ENCODE results near the gene WDPCP. TPM values are rescaled to one million over a fixed set of nuclear protein-coding genes. Genes with fewer than 3 reads are reported as not detected.
"Not testable (repeated sequence)": the region's sequence is repeated elsewhere in the genome, so short reads cannot be mapped to it uniquely, and the experiment has no call there.

Gene WDPCP
- total and polyA plus RNA-seq, 2 donors (not counting 1 experiment from before 2014, with no cell fraction given): 5.6 to 22.8 TPM

GRCh38 chr2:63573026-63573425 is 15.3 kb downstream of the WDPCP start:
- peaks cover 29% of the 10 kb centered on the region for H3K79me2 ChIP-seq (ENCODE audit: control insufficient read depth, insufficient read depth, low read length)
- POLR2A ChIA-PET; DNase-seq; H3K4me1 Mint-ChIP-seq; H3K27ac ChIP-seq (ENCODE audit: low read length in 2 of 2); H2AFZ ChIP-seq (ENCODE audit: insufficient read depth, low read depth, low read length, poor library complexity, severe bottlenecking); ATAC-seq (ENCODE audit: low read depth); H3K4me3 Mint-ChIP-seq; H3K4me3 ChIP-seq (ENCODE audit: control extremely low read depth in 1 of 5, extremely low read depth in 1 of 5, insufficient read depth in 1 of 5, low read depth in 2 of 5, low read length in 4 of 5); H3K4me2 ChIP-seq (replicated peaks; ENCODE audit: low read depth, low read length, poor library complexity, severe bottlenecking); H3K27ac Mint-ChIP-seq; H3K36me3 ChIP-seq (replicated peaks in 1 of 2; ENCODE audit: control extremely low read depth in 1 of 2, control insufficient read depth in 1 of 2, extremely low read depth in 1 of 2, insufficient read depth in 2 of 2, low read length in 1 of 2); H3K9me3 Mint-ChIP-seq (ENCODE audit: insufficient read depth); H3K4me1 ChIP-seq (ENCODE audit: control insufficient read depth in 2 of 2, insufficient read depth in 2 of 2, low read length in 2 of 2); H3K27me3 Mint-ChIP-seq; CTCF ChIA-PET; H3K9ac ChIP-seq (ENCODE audit: low read length); H3K27me3 ChIP-seq (replicated peaks in 1 of 4; ENCODE audit: control extremely low read depth in 1 of 4, control insufficient read depth in 3 of 4, insufficient read depth in 4 of 4, low read length in 3 of 4); H3K9me3 ChIP-seq (ENCODE audit: control extremely low read depth in 1 of 3, control insufficient read depth in 2 of 3, insufficient read depth in 1 of 3, low read length in 2 of 3); intact Hi-C loops (cut with micrococcal nuclease); H4K20me1 ChIP-seq (ENCODE audit: control insufficient read depth, insufficient read depth, low read length, poor library complexity, severe bottlenecking): not testable (repeated sequence)
- 80% methylated on average over 1 of the region's 3 CpGs for WGBS (ENCODE audit: insufficient coverage)

DNA sequence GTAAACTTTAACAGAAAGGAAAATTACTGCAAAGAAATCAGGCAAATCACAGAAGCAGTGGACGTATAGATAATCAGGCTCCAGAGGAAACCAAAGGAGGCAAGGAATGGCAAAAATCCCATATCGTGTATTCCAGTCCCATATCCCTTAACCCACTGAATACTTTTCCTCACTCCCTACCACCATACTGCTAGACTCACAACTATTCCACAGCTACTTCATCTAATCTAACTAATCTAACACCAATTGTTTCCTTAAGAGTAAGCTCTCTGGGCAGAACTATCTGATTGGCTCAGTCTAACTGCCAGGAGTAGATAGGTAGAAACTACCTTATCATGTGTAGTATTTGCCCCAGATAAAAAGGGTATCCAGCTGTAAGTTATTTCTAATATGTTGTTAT is 16.3 kb downstream of the WDPCP start:
- H3K27me3 Mint-ChIP-seq: no peaks in the 10 kb centered on the region
- H3K4me3 ChIP-seq (ENCODE audit: control extremely low read depth in 1 of 5, extremely low read depth in 1 of 5, insufficient read depth in 1 of 5, low read depth in 2 of 5, low read length in 4 of 5): no peak overlapping the region
- no peak overlapping the region for H2AFZ ChIP-seq (ENCODE audit: insufficient read depth, low read depth, low read length, poor library complexity, severe bottlenecking)
- H3K9ac ChIP-seq (ENCODE audit: low read length): no peak overlapping the region
- ATAC-seq (ENCODE audit: low read depth) (no peak), DNase-seq (no peak)
- H4K20me1 ChIP-seq (ENCODE audit: control insufficient read depth, insufficient read depth, low read length, poor library complexity, severe bottlenecking): no peaks in the 10 kb centered on the region
- 100% methylated on average over 2 of the region's 2 CpGs for WGBS (ENCODE audit: insufficient coverage)
- TF ChIP-seq, protein P1, sequence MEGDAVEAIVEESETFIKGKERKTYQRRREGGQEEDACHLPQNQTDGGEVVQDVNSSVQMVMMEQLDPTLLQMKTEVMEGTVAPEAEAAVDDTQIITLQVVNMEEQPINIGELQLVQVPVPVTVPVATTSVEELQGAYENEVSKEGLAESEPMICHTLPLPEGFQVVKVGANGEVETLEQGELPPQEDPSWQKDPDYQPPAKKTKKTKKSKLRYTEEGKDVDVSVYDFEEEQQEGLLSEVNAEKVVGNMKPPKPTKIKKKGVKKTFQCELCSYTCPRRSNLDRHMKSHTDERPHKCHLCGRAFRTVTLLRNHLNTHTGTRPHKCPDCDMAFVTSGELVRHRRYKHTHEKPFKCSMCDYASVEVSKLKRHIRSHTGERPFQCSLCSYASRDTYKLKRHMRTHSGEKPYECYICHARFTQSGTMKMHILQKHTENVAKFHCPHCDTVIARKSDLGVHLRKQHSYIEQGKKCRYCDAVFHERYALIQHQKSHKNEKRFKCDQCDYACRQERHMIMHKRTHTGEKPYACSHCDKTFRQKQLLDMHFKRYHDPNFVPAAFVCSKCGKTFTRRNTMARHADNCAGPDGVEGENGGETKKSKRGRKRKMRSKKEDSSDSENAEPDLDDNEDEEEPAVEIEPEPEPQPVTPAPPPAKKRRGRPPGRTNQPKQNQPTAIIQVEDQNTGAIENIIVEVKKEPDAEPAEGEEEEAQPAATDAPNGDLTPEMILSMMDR (IDR thresholded peaks at IDR 0.05): no peak
- TF ChIP-seq EZH2 (IDR thresholded peaks at IDR 0.05; ENCODE audit: borderline replicate concordance, insufficient read depth, low read depth, low read length, poor library complexity, severe bottlenecking): no peak
- H3K27ac ChIP-seq (ENCODE audit: low read length in 2 of 2): no peak overlapping the region
- no peak overlapping the region for H3K4me2 ChIP-seq (replicated peaks; ENCODE audit: low read depth, low read length, poor library complexity, severe bottlenecking)
- no peaks in the 10 kb centered on the region for H3K4me1 ChIP-seq (ENCODE audit: control insufficient read depth in 2 of 2, insufficient read depth in 2 of 2, low read length in 2 of 2)
- no peaks in the 10 kb centered on the region for H3K36me3 ChIP-seq (replicated peaks in 1 of 2; ENCODE audit: control extremely low read depth in 1 of 2, control insufficient read depth in 1 of 2, extremely low read depth in 1 of 2, insufficient read depth in 2 of 2, low read length in 1 of 2)
- intact Hi-C loops (cut with micrococcal nuclease): no loop called here
- ChIA-PET POLR2A (no interaction called here), CTCF (no interaction called here)
- H3K27me3 ChIP-seq (replicated peaks in 1 of 4; ENCODE audit: control extremely low read depth in 1 of 4, control insufficient read depth in 3 of 4, insufficient read depth in 4 of 4, low read length in 3 of 4): no peaks in the 10 kb centered on the region
- H3K9me3 ChIP-seq (ENCODE audit: control extremely low read depth in 1 of 3, control insufficient read depth in 2 of 3, insufficient read depth in 1 of 3, low read length in 2 of 3): peaks cover 5 to 11% (median 9%) of the 10 kb centered on the region in 3 donors
- H3K27ac Mint-ChIP-seq: no peak overlapping the region
- no peaks in the 10 kb centered on the region for H3K4me1 Mint-ChIP-seq
- H3K79me2 ChIP-seq (ENCODE audit: control insufficient read depth, insufficient read depth, low read length): peaks cover 23% of the 10 kb centered on the region
- H3K9me3 Mint-ChIP-seq (ENCODE audit: insufficient read depth): peaks cover 3% of the 10 kb centered on the region
- no peak overlapping the region for H3K4me3 Mint-ChIP-seq

All from B cell (primary cell).